Activated T-cell treated with anti-CD3 and anti-CD28 coated beads for 4 hours (primary cell): ENCODE measurements around the gene SCRN2.
A peak's percentile ranks its signal among the peaks of the same experiment; 100 is the strongest.

Experiments used
- DNase-seq: peaks from one replicate; pipeline ENCODE4 v3.0.0-alpha.2; 2020

Gene SCRN2

DNA sequence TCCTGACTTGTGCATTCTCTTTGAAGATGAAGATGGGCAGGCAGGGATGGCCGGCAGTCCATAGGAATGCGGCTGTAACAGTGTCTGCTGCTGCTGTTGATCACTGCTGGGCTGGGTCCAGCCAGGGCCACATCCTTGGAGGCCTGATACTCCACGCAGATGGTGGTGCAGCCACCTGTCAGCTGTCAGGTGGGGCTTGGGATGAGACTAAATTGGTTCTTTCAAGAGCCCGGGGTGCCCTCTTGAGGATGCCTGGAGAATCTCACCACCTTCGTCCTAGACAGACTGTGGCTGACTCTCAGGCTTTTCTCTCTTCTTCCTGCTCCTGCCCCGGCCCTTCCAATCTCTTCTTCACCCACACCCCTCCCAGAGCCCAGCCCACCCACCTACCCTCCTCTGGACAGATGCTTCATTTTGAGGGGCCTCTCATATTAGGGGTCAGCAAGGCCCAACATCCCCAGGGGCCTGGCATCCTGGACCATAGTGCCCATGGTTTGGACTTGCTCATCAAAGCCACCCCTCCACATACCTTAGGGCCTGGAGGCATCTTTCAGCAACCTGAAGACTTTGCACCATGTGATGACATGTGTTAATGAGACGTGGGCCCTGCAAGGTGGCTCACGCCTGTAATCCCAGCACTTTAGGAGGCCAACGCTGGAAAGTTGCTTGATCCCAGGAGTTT lies 38.6 kb downstream of the SCRN2 start:
- DNase-seq = peak; percentile 52

DNA sequence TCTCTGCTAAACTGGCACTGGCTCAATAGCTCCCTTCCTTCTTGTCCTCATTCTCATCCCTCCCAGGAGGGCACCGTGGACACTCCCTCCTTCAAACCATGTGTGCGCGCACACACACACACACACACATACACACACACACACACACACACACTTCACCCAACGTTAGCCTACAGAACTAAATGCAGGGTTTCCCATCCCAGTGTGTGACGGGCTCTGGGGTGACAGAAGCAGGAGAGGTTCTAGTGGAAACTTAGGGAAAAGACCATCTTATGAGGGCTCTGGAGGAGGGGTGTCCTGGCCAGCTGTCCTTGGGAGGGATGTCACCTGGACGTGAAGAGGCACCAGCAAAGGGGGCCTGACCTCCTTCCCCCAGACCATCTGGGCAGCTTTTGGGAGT lies 39.2 kb downstream of the SCRN2 start:
- no peak for DNase-seq

DNA sequence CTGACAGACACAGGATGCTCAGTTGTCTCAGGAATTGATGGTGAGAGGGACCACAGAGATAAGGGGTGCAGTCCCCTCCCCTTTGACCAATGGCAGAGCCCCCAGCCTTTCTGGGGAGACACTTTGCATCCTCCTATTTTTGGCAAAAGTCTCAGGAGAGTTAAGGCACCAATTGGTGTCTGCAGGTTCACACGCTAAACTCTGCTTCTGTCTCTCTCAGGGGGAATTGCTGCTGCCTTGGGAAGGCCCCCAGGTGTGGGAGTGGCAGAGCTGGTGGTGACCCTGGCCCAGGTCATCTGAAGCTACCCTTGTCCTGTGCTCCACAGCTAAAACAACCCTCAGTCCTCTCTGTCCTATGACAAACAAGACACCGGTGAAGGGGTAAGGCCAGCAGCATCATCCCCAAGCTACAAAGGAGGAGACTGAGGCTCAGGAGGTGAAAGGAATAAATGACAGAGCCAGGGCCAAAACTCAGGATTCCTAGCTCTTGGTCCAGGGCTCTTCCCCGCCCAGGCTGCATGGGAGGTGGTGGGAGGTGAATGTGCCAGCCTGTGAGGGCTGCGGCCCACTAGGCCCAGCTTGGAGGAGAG lies 39.8 kb downstream of the SCRN2 start:
- no peak for DNase-seq

- no peak for DNase-seq
These were observed 40.4 kb downstream of the SCRN2 start for GRCh38 chr17:47800686-47801085.

- no peak for DNase-seq
These were observed 43.3 kb downstream of the SCRN2 start for GRCh38 chr17:47797797-47798196.

DNA sequence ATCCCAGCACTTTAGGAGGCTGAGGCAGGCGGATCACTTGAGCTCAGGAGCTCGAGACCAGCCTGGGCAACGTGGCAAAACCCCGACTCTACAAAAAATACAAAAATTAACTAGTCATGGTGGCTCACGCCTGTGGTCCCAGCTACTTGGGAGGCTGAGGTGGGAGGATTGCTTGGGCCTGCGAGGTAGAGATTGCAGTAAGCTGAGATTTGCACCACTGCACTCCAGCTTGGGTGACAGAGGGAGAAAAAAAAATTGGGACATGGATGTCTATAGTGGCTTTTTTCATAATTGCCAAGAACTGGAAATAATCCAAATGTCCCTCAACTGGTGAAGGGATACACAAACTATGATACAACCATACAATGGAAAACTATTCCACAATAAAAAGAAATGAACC lies 48.1 kb downstream of the SCRN2 start:
- DNase-seq = no peak

DNA sequence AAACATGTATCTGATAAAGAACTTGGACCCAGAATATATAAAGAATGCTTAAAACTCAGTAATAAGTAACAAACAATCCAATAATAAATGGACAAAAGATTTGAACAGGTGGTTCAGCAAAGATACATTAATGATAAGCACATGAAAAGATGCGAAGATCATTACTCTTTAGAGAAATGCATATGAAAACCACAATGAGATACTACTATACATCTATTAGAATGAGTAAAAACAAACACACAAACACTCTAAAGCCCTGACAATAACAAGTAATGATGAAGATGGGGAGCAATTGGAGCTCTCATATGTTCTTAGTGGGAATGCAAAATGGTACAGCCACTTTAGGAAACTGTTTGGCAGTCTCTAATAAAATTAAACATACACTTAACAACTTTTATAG lies 48.6 kb downstream of the SCRN2 start:
- DNase-seq = no peak

DNA sequence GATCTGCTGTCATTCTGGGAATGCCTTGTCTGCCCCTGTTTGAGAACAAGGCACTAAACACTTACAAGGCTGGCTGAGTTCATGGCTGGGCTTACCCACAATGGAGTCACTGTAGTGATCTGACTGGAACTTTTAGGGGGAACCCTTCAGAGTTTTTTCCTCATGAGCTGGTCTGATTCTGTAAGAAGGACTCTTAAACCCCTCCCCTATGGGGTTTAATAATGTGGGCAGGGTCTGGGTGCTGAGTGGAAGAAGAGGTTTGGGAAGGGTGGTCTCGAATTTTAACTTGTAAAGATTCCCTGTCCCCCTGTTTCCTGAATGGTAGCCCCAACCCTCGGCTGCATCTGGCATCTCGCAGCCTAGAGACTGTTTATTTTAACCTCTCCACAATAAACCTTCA lies 50.0 kb downstream of the SCRN2 start:
- DNase-seq = no peak

DNA sequence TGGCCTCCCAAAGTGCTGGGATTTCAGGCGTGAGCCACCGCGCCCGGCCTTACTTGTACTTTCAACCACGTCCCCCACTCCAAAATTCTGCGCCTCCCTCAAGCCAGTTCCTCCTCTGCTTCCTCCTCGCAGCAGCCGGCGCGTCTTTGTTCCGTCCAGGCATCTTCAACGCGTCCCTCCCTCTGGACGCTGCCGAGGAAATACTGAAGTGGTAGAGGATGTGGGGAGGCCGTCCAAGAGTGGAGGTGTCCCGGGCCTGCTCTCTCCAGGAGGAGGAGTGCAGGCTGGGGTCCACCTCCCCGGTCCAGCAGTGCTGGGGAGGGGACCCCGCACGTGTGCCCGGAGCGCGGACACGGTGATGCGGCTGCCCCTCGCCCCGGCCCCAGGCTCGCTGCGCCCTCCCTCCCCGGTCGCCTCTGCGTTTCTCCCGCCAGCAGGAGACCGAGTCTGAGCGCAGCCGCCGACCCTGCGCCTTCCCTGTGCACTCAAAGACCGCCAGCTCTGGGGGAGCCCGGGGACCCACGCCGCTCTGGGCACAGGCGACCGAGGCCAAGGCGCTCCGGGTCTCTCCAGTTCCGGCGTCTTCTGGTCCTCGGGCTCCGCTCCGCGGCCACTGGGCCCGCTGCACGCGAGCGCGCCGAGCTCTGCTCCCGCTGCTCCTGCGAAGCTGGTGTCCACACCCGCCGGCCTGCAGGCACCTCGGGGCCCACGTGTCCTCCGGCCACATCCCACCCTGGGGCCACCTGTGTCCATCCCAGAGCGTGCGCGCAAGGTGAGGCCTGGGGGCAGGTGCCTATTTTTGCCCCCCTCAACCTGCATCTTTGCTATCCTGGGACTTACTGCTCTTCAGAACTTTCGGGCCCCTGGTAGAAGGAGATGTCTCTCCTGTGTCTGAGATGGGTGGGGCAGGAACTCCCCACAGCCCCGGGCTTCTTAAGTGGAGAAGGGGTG lies 51.2 kb downstream of the SCRN2 start:
- peak; percentile 34 for DNase-seq
